Measurements from ENCODE around the gene PTPRM.

- TF ChIP-seq CTCF (IDR thresholded peaks at IDR 0.05) = no peak
- TF ChIP-seq POLR2A (IDR thresholded peaks at IDR 0.05; ENCODE audit: low read depth) = no peak
Measured at GRCh38 chr18:7817575-7818230, 250.6 kb downstream of the PTPRM start.

All from esophagus muscularis mucosa (tissue), 3 donors.